ENCODE data around the gene NR3C2. TPM values are rescaled to one million over a fixed set of nuclear protein-coding genes. Genes with fewer than 3 reads are reported as not detected.

The NR3C2 gene
- total RNA-seq, 1 experiment from 2014 or later = 2.7 TPM

- CTCF ChIA-PET = no interaction called here
- Histone ChIP-seq H3K4me1 (ENCODE audit: control insufficient read depth in 1 of 2, insufficient read depth in 2 of 2, low read length in 2 of 2) (no peaks in the 10 kb centered on the region), H3K27me3 (ENCODE audit: insufficient read depth, low read length) (no peaks in the 10 kb centered on the region), H3K9me2 (ENCODE audit: insufficient read depth) (no peaks in the 10 kb centered on the region), H3K9me3 (ENCODE audit: control insufficient read depth in 1 of 2, insufficient read depth in 1 of 2, low read depth in 1 of 2, low read length in 2 of 2) (no peaks in the 10 kb centered on the region), H3K79me2 (ENCODE audit: insufficient read depth, low read length) (no peaks in the 10 kb centered on the region), H3K36me3 (ENCODE audit: control insufficient read depth in 1 of 2, insufficient read depth in 2 of 2, low read length in 2 of 2) (no peaks in the 10 kb centered on the region), H3K27ac (ENCODE audit: low read depth, low read length) (no peak overlapping the region), H2AFZ (ENCODE audit: low read depth, low read length, poor library complexity, severe bottlenecking) (no peak overlapping the region), H3K4me2 (ENCODE audit: low read length) (no peak overlapping the region), H3K9ac (ENCODE audit: low read length) (no peak overlapping the region), H4K20me1 (ENCODE audit: insufficient read depth) (no peaks in the 10 kb centered on the region), H3K4me3 (replicated peaks in 1 of 2; ENCODE audit: low read depth in 1 of 2, low read length in 2 of 2) (no peak overlapping the region)
- TF ChIP-seq ZFX (IDR thresholded peaks at IDR 0.05) = no peak
- TF ChIP-seq, protein P1, sequence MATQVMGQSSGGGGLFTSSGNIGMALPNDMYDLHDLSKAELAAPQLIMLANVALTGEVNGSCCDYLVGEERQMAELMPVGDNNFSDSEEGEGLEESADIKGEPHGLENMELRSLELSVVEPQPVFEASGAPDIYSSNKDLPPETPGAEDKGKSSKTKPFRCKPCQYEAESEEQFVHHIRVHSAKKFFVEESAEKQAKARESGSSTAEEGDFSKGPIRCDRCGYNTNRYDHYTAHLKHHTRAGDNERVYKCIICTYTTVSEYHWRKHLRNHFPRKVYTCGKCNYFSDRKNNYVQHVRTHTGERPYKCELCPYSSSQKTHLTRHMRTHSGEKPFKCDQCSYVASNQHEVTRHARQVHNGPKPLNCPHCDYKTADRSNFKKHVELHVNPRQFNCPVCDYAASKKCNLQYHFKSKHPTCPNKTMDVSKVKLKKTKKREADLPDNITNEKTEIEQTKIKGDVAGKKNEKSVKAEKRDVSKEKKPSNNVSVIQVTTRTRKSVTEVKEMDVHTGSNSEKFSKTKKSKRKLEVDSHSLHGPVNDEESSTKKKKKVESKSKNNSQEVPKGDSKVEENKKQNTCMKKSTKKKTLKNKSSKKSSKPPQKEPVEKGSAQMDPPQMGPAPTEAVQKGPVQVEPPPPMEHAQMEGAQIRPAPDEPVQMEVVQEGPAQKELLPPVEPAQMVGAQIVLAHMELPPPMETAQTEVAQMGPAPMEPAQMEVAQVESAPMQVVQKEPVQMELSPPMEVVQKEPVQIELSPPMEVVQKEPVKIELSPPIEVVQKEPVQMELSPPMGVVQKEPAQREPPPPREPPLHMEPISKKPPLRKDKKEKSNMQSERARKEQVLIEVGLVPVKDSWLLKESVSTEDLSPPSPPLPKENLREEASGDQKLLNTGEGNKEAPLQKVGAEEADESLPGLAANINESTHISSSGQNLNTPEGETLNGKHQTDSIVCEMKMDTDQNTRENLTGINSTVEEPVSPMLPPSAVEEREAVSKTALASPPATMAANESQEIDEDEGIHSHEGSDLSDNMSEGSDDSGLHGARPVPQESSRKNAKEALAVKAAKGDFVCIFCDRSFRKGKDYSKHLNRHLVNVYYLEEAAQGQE (IDR thresholded peaks at IDR 0.05; ENCODE audit: low read depth) = peak; percentile 76
- no TSS peak for BruUV-seq (replicated peaks)
- DNase-seq (ENCODE audit: low read depth, low spot score) = no peak
- intact Hi-C loops (cut with micrococcal nuclease) = no loop called here
- RAD21 ChIA-PET (ENCODE audit: low non-redundant PET in 1 of 2, low total read pairs in 2 of 2, uncharacterized antibody in 2 of 2, unreplicated experiment in 2 of 2) = no interaction called here
- no peak for ATAC-seq
- POLR2A ChIA-PET = no interaction called here
Observed at GRCh38 chr4:148207068-148207467, 235.1 kb downstream of the NR3C2 start.

DNA sequence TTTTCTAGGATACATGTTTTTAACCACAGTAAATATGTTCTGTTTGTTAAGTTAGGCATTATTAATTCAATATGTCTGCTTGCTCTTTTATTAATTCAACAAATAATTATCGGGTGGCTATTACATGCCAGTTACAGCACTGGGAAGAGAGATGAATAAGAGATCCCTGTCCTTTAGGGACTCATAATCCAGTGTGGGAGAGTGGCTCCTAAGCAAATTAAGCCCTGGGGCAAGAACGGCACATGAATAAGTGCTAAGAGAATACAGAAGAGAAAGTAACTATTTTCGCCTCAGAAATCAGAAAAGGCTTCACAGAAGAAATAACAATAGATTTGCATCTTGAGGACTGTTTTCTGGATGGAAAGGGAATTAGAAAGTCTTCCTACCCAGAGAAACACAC, 236.7 kb downstream of the NR3C2 start:
- intact Hi-C loops (cut with micrococcal nuclease) = no loop called here
- Histone ChIP-seq H3K4me1 (ENCODE audit: control insufficient read depth in 1 of 2, insufficient read depth in 2 of 2, low read length in 2 of 2) (no peaks in the 10 kb centered on the region), H3K4me3 (replicated peaks in 1 of 2; ENCODE audit: low read depth in 1 of 2, low read length in 2 of 2) (no peak overlapping the region), H3K36me3 (ENCODE audit: control insufficient read depth in 1 of 2, insufficient read depth in 2 of 2, low read length in 2 of 2) (no peaks in the 10 kb centered on the region), H3K9ac (ENCODE audit: low read length) (no peak overlapping the region), H3K9me2 (ENCODE audit: insufficient read depth) (no peaks in the 10 kb centered on the region), H4K20me1 (ENCODE audit: insufficient read depth) (no peaks in the 10 kb centered on the region), H3K27ac (ENCODE audit: low read depth, low read length) (no peak overlapping the region), H3K4me2 (ENCODE audit: low read length) (no peak overlapping the region), H3K9me3 (ENCODE audit: control insufficient read depth in 1 of 2, insufficient read depth in 1 of 2, low read depth in 1 of 2, low read length in 2 of 2) (no peaks in the 10 kb centered on the region), H2AFZ (ENCODE audit: low read depth, low read length, poor library complexity, severe bottlenecking) (no peak overlapping the region), H3K79me2 (ENCODE audit: insufficient read depth, low read length) (no peaks in the 10 kb centered on the region), H3K27me3 (ENCODE audit: insufficient read depth, low read length) (no peaks in the 10 kb centered on the region)
- BruUV-seq (replicated peaks) = no TSS peak
- ChIA-PET POLR2A (no interaction called here), CTCF (no interaction called here), RAD21 (ENCODE audit: low non-redundant PET in 1 of 2, low total read pairs in 2 of 2, uncharacterized antibody in 2 of 2, unreplicated experiment in 2 of 2) (no interaction called here)
- ATAC-seq (no peak), DNase-seq (ENCODE audit: low read depth, low spot score) (no peak)
- no peak for TF ChIP-seq POLR2AphosphoS5 (IDR thresholded peaks at IDR 0.05; ENCODE audit: low read depth, low read length)
- no peak for TF ChIP-seq EGR1 (IDR thresholded peaks at IDR 0.05; ENCODE audit: low read depth)
- TF ChIP-seq ZNF274 (IDR thresholded peaks at IDR 0.05; ENCODE audit: low read depth, low read length) = no peak
- TF ChIP-seq, protein P2, sequence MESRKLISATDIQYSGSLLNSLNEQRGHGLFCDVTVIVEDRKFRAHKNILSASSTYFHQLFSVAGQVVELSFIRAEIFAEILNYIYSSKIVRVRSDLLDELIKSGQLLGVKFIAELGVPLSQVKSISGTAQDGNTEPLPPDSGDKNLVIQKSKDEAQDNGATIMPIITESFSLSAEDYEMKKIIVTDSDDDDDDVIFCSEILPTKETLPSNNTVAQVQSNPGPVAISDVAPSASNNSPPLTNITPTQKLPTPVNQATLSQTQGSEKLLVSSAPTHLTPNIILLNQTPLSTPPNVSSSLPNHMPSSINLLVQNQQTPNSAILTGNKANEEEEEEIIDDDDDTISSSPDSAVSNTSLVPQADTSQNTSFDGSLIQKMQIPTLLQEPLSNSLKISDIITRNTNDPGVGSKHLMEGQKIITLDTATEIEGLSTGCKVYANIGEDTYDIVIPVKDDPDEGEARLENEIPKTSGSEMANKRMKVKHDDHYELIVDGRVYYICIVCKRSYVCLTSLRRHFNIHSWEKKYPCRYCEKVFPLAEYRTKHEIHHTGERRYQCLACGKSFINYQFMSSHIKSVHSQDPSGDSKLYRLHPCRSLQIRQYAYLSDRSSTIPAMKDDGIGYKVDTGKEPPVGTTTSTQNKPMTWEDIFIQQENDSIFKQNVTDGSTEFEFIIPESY (IDR thresholded peaks at IDR 0.05; ENCODE audit: extremely low read depth, insufficient replicate concordance, low read length) = no peak
- no peak for TF ChIP-seq YY1 (IDR thresholded peaks at IDR 0.05; ENCODE audit: extremely low read depth, insufficient replicate concordance, low read depth, low read length)
- no peak for TF ChIP-seq CEBPB (IDR thresholded peaks at IDR 0.05; ENCODE audit: low read depth)
- TF ChIP-seq EZH2 (IDR thresholded peaks at IDR 0.05) = no peak
- no peak for TF ChIP-seq SP1 (IDR thresholded peaks at IDR 0.05; ENCODE audit: low read depth)
- no peak for TF ChIP-seq POLR2A (IDR thresholded peaks at IDR 0.05; ENCODE audit: borderline replicate concordance, extremely low read depth, insufficient read depth, insufficient read length)
- no peak for TF ChIP-seq CTCF (IDR thresholded peaks at IDR 0.05 in 2 of 3, conservative IDR thresholded peaks at IDR 0.05 in 1 of 3; ENCODE audit: borderline replicate concordance in 1 of 3, insufficient read depth in 1 of 3, low read depth in 2 of 3, low read length in 2 of 3)
- no peak for TF ChIP-seq FOSL1 (IDR thresholded peaks at IDR 0.05; ENCODE audit: low read depth)
